ENCODE measurements around the gene RALGAPA2. TPM values are rescaled to one million over a fixed set of nuclear protein-coding genes. Genes with fewer than 3 reads are reported as not detected.

The RALGAPA2 gene
- polyA plus RNA-seq, 1 experiment: 2.2 TPM

- no peaks in the 10 kb centered on the region for H3K9me3 ChIP-seq (ENCODE audit: control insufficient read depth, insufficient read depth, low read length)
- POLR2A ChIA-PET: no interaction called here
- DNase-seq (ENCODE audit: low read depth, low spot score): no peak
- CTCF ChIA-PET: no interaction called here
- H3K4me3 ChIP-seq (ENCODE audit: low read depth, low read length): no peak overlapping the region
- no peak for TF ChIP-seq CTCF (IDR thresholded peaks at IDR 0.05; ENCODE audit: low read depth, low read length)
- no peaks in the 10 kb centered on the region for H3K27me3 ChIP-seq (ENCODE audit: control insufficient read depth, insufficient read depth, low read length)
- no peak overlapping the region for H3K27ac ChIP-seq (ENCODE audit: low read depth, low read length)
Measured at GRCh38 chr20:20442466-20442865, 270.0 kb downstream of the RALGAPA2 start.

- CTCF ChIA-PET: interaction anchor here (0.7 to 1.0 kb wide), 3 partner anchors 10 to 37 kb away, joined by 3 read pairs; no protein-coding TSS in a partner anchor
- no peak for DNase-seq (ENCODE audit: low read depth, low spot score)
Measured at GRCh38 chr20:20440886-20441658, 271.4 kb downstream of the RALGAPA2 start.

GRCh38 chr20:20440481-20440880 lies 272.0 kb downstream of the RALGAPA2 start:
- no peak overlapping the region for H3K27ac ChIP-seq (ENCODE audit: low read depth, low read length)
- POLR2A ChIA-PET: no interaction called here
- H3K9me3 ChIP-seq (ENCODE audit: control insufficient read depth, insufficient read depth, low read length): no peaks in the 10 kb centered on the region

More at GRCh38 chr20:20440886-20441658, 271.4 kb downstream of the RALGAPA2 start:
- no peaks in the 10 kb centered on the region for H3K9me3 ChIP-seq (ENCODE audit: control insufficient read depth, insufficient read depth, low read length)
- no peak for TF ChIP-seq CTCF (IDR thresholded peaks at IDR 0.05; ENCODE audit: low read depth, low read length)
- POLR2A ChIA-PET: no interaction called here
- no peak overlapping the region for H3K27ac ChIP-seq (ENCODE audit: low read depth, low read length)
- no peak overlapping the region for H3K4me3 ChIP-seq (ENCODE audit: low read depth, low read length)
- no peaks in the 10 kb centered on the region for H3K27me3 ChIP-seq (ENCODE audit: control insufficient read depth, insufficient read depth, low read length)

GRCh38 chr20:20439602-20440190 lies 272.7 kb downstream of the RALGAPA2 start:
- TF ChIP-seq CTCF (IDR thresholded peaks at IDR 0.05; ENCODE audit: low read depth, low read length): no peak
- ChIA-PET CTCF (no interaction called here), POLR2A (no interaction called here)

More at GRCh38 chr20:20440481-20440880, 272.0 kb downstream of the RALGAPA2 start:
- Histone ChIP-seq H3K27me3 (ENCODE audit: control insufficient read depth, insufficient read depth, low read length) (no peaks in the 10 kb centered on the region), H3K4me3 (ENCODE audit: low read depth, low read length) (no peak overlapping the region)
- CTCF ChIA-PET: interaction anchor here (0.7 kb wide), 1 partner anchor 11 kb away, joined by 3 read pairs; no protein-coding TSS in a partner anchor
- DNase-seq (ENCODE audit: low read depth, low spot score): no peak
- TF ChIP-seq CTCF (IDR thresholded peaks at IDR 0.05; ENCODE audit: low read depth, low read length): no peak

GRCh38 chr20:20437314-20437713 lies 275.1 kb downstream of the RALGAPA2 start:
- CTCF ChIA-PET: no interaction called here
- TF ChIP-seq CTCF (IDR thresholded peaks at IDR 0.05; ENCODE audit: low read depth, low read length): no peak
- POLR2A ChIA-PET: no interaction called here
- H3K9me3 ChIP-seq (ENCODE audit: control insufficient read depth, insufficient read depth, low read length): no peaks in the 10 kb centered on the region
- no peak for DNase-seq (ENCODE audit: low read depth, low spot score)
- H3K27ac ChIP-seq (ENCODE audit: low read depth, low read length): no peak overlapping the region
- peaks cover 2% of the 10 kb centered on the region for H3K27me3 ChIP-seq (ENCODE audit: control insufficient read depth, insufficient read depth, low read length)
- no peak overlapping the region for H3K4me3 ChIP-seq (ENCODE audit: low read depth, low read length)

More at GRCh38 chr20:20439602-20440190, 272.7 kb downstream of the RALGAPA2 start:
- H3K9me3 ChIP-seq (ENCODE audit: control insufficient read depth, insufficient read depth, low read length): no peaks in the 10 kb centered on the region
- H3K27me3 ChIP-seq (ENCODE audit: control insufficient read depth, insufficient read depth, low read length): no peaks in the 10 kb centered on the region
- DNase-seq (ENCODE audit: low read depth, low spot score): no peak
- H3K27ac ChIP-seq (ENCODE audit: low read depth, low read length): no peak overlapping the region
- H3K4me3 ChIP-seq (ENCODE audit: low read depth, low read length): no peak overlapping the region
